HFFc6 (cell line): Measurements from ENCODE around the gene FNDC1. TPM values are rescaled to one million over a fixed set of nuclear protein-coding genes. Genes with fewer than 3 reads are reported as not detected.

ENCODE experiments used
- DNase-seq: peaks from one replicate; pipeline ENCODE4 v3.0.0-alpha.2; 2018
- H3K27ac Mint-ChIP-seq: 2 replicates; pipeline ENCODE4 v1.8.0; 2020; ENCODE audit warnings: mild to moderate bottlenecking, mixed read lengths
- H3K27me3 Mint-ChIP-seq: 2 replicates; pipeline ENCODE4 v1.8.0; 2021; ENCODE audit warnings: mild to moderate bottlenecking, moderate library complexity, mixed read lengths; ENCODE audit not compliant: insufficient read depth
- H3K36me3 Mint-ChIP-seq: 2 replicates; pipeline ENCODE4 v1.8.0; 2021; ENCODE audit warnings: low read depth, mixed read lengths
- H3K4me1 Mint-ChIP-seq: 2 replicates; pipeline ENCODE4 v1.8.0; 2020; ENCODE audit warnings: low read depth, mixed read lengths
- H3K4me3 Mint-ChIP-seq: 2 replicates; pipeline ENCODE4 v1.8.0; 2020; ENCODE audit warnings: mild to moderate bottlenecking, moderate library complexity, mixed read lengths
- H3K9me3 Mint-ChIP-seq: 2 replicates; pipeline ENCODE4 v1.8.0; 2020; ENCODE audit warnings: mild to moderate bottlenecking, mixed read lengths
- CTCF ChIP-seq: fragments of 200-600 bp; sonication (generic); IDR thresholded peaks from 2 replicates; pipeline ENCODE4 v1.5.0; 2021; ENCODE audit warnings: antibody characterized with exemption, mild to moderate bottlenecking
- total RNA-seq, 6 experiments: library from RNA; stranded (reverse); fragmentation: NEBNext Ultra II Directional; extraction: Animal tissue kit (Norgen Biotek cat#: 25700); gene quantifications; 2 replicates in 1 of 6; 3 replicates in 5 of 6; pipeline ENCODE4 v1.2.3, GENCODE V29; 2021

The FNDC1 gene
- total RNA-seq, 6 experiments from 2014 or later: not detected

GRCh38 chr6:159308198-159308597 lies 139.0 kb downstream of the FNDC1 start:
- Mint-ChIP-seq H3K27ac (no peak overlapping the region), H3K27me3 (peaks cover 6% of the 10 kb centered on the region; the same call in 1 of the 2 replicates), H3K36me3 (no peaks in the 10 kb centered on the region), H3K4me3 (no peak overlapping the region), H3K9me3 (peaks cover 5% of the 10 kb centered on the region), H3K4me1 (no peaks in the 10 kb centered on the region)
- no peak for TF ChIP-seq CTCF
- no peak for DNase-seq

- Mint-ChIP-seq H3K4me1 (no peaks in the 10 kb centered on the region), H3K36me3 (no peaks in the 10 kb centered on the region), H3K4me3 (no peak overlapping the region), H3K27me3 (no peaks in the 10 kb centered on the region), H3K9me3 (peaks cover 6% of the 10 kb centered on the region), H3K27ac (no peak overlapping the region)
- no peak for TF ChIP-seq CTCF
- DNase-seq: no peak
These were observed 140.5 kb downstream of the FNDC1 start for GRCh38 chr6:159309723-159310122.

GRCh38 chr6:159311618-159312017 lies 142.4 kb downstream of the FNDC1 start:
- H3K4me1 Mint-ChIP-seq: no peaks in the 10 kb centered on the region
- no peak overlapping the region for H3K4me3 Mint-ChIP-seq

GRCh38 chr6:159312206-159312605 lies 143.0 kb downstream of the FNDC1 start:
- no peak for TF ChIP-seq CTCF
- Mint-ChIP-seq H3K27me3 (no peaks in the 10 kb centered on the region), H3K36me3 (no peaks in the 10 kb centered on the region), H3K9me3 (peaks cover 6% of the 10 kb centered on the region), H3K4me3 (no peak overlapping the region), H3K4me1 (no peaks in the 10 kb centered on the region), H3K27ac (no peak overlapping the region)
- no peak for DNase-seq

More at GRCh38 chr6:159311618-159312017, 142.4 kb downstream of the FNDC1 start:
- Mint-ChIP-seq H3K9me3 (peaks cover 6% of the 10 kb centered on the region), H3K27me3 (no peaks in the 10 kb centered on the region), H3K27ac (no peak overlapping the region), H3K36me3 (no peaks in the 10 kb centered on the region)
- DNase-seq: no peak
- TF ChIP-seq CTCF: 0 out of 2 replicates have a peak, but pooled peaks have one; percentile 16

GRCh38 chr6:159313018-159313417 lies 143.8 kb downstream of the FNDC1 start:
- Mint-ChIP-seq H3K4me3 (no peak overlapping the region), H3K36me3 (no peaks in the 10 kb centered on the region), H3K27ac (no peak overlapping the region)

More at GRCh38 chr6:159313018-159313417, 143.8 kb downstream of the FNDC1 start:
- no peak for DNase-seq
- peaks cover 6% of the 10 kb centered on the region for H3K9me3 Mint-ChIP-seq
- no peaks in the 10 kb centered on the region for H3K27me3 Mint-ChIP-seq
- no peak for TF ChIP-seq CTCF
- no peaks in the 10 kb centered on the region for H3K4me1 Mint-ChIP-seq
